AG04449 (cell line): ENCODE measurements around the gene SLIT3.

ENCODE experiments used
- CTCF ChIA-PET: fragments of 350-600 bp; formaldehyde crosslinking; extraction: SDS; loops from one replicate; lab custom pipeline; 2021; ENCODE audit warnings: antibody characterized with exemption; lab: Yijun Ruan, JAX
- POLR2A ChIA-PET: fragments of 400-600, 350-600 bp; formaldehyde crosslinking; extraction: SDS; loops from one replicate; lab custom pipeline; 2020; ENCODE audit warnings: antibody characterized with exemption, inconsistent platforms; lab: Yijun Ruan, JAX
- DNase-seq: peaks from one replicate; pipeline ENCODE4 v3.0.0-alpha.2; 2010; ENCODE audit warnings: low read depth, low spot score
- H3K4me3 ChIP-seq: 2 replicates; pipeline ENCODE4 v1.5.1; 2011; ENCODE audit warnings: low read depth, mild to moderate bottlenecking, control low read depth, low read length
- TF ChIP-seq, protein P1 (sequence below): IDR thresholded peaks from one replicate; pipeline ENCODE4 v1.5.1; 2011; ENCODE audit warnings: mild to moderate bottlenecking, moderate library complexity, low read length, control low read depth, inconsistent platforms; ENCODE audit not compliant: insufficient read depth; ENCODE audit errors: missing control alignments

Gene SLIT3

GRCh38 chr5:168897387-168898122 is 403.4 kb downstream of the SLIT3 start:
- TF ChIP-seq, protein P1, sequence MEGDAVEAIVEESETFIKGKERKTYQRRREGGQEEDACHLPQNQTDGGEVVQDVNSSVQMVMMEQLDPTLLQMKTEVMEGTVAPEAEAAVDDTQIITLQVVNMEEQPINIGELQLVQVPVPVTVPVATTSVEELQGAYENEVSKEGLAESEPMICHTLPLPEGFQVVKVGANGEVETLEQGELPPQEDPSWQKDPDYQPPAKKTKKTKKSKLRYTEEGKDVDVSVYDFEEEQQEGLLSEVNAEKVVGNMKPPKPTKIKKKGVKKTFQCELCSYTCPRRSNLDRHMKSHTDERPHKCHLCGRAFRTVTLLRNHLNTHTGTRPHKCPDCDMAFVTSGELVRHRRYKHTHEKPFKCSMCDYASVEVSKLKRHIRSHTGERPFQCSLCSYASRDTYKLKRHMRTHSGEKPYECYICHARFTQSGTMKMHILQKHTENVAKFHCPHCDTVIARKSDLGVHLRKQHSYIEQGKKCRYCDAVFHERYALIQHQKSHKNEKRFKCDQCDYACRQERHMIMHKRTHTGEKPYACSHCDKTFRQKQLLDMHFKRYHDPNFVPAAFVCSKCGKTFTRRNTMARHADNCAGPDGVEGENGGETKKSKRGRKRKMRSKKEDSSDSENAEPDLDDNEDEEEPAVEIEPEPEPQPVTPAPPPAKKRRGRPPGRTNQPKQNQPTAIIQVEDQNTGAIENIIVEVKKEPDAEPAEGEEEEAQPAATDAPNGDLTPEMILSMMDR = no peak
- ChIA-PET POLR2A (no interaction called here), CTCF (interaction anchor here (1.2 to 1.8 kb wide), 3 partner anchors 14 to 1082 kb away, joined by 3 to 6 read pairs (median 3); partner anchors contain the start of gene INSYN2B)
- no peak for DNase-seq
- H3K4me3 ChIP-seq = no peak overlapping the region

DNA sequence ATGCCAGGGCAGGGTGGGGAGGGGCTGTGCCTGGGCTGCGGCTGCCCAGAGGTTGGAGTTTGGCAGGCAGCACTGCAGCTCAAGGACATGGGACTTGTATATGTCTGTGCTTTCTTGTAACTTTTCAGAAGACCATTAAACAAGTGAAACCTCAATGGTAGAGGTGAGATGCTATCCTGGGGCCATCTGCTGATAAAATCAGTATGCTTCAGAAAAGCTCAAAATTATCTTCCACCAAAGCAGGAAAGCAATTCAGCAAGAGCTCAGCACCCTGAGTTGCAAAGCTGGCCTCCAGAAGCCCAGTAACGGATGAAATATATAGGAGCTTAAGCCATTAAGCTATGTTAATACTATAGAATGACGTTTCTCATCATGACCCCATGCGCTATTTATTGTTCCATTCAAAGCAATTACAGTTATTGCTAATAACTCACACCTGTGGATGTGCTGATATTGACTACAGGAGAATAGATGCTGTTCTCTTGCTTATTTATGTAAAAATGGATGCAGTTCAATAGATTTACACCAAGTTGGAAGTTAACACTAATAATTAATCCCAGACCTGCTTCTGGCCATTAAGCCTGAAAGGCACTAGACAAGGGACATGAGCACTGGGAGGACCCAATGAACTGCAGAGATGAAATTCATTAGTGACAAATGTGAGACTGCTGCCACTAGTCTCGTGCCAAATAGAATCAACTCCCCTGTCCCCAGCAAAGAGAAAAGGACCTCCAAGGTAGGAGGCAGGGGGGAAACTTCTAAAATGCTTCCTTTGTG is 405.5 kb downstream of the SLIT3 start:
- H3K4me3 ChIP-seq = no peak overlapping the region
- DNase-seq = no peak
- TF ChIP-seq, protein P1 = no peak
- ChIA-PET POLR2A (no interaction called here), CTCF (interaction anchor here (1.1 kb wide), 1 partner anchor 17 kb away, joined by 3 read pairs; no protein-coding TSS in a partner anchor)

DNA sequence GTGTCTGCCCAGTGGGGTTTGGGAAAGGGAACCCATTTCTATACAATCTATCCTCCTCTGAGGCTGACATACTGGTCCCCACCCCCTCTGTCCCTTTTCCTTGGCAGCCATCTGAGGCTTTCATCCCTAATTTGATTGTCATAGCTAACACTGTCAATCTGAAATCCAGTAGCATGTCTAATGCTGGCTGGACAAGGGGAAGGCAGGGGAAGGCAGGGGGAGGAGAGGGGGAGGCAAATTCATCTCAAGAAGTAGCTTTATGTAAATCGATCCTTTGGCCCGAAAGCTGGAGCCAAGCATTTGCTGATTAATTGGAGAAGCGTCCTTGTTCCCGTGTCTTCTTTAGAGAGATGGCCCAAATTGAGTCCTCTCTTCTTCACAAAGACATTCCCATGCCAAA is 407.7 kb downstream of the SLIT3 start:
- ChIA-PET CTCF (no interaction called here), POLR2A (no interaction called here)
- no peak overlapping the region for H3K4me3 ChIP-seq
- TF ChIP-seq, protein P1 = no peak
- DNase-seq = no peak

GRCh38 chr5:168892618-168893186 is 408.2 kb downstream of the SLIT3 start:
- ChIA-PET CTCF (no interaction called here), POLR2A (no interaction called here)
- TF ChIP-seq, protein P1 = no peak
- DNase-seq = no peak
- no peak overlapping the region for H3K4me3 ChIP-seq

DNA sequence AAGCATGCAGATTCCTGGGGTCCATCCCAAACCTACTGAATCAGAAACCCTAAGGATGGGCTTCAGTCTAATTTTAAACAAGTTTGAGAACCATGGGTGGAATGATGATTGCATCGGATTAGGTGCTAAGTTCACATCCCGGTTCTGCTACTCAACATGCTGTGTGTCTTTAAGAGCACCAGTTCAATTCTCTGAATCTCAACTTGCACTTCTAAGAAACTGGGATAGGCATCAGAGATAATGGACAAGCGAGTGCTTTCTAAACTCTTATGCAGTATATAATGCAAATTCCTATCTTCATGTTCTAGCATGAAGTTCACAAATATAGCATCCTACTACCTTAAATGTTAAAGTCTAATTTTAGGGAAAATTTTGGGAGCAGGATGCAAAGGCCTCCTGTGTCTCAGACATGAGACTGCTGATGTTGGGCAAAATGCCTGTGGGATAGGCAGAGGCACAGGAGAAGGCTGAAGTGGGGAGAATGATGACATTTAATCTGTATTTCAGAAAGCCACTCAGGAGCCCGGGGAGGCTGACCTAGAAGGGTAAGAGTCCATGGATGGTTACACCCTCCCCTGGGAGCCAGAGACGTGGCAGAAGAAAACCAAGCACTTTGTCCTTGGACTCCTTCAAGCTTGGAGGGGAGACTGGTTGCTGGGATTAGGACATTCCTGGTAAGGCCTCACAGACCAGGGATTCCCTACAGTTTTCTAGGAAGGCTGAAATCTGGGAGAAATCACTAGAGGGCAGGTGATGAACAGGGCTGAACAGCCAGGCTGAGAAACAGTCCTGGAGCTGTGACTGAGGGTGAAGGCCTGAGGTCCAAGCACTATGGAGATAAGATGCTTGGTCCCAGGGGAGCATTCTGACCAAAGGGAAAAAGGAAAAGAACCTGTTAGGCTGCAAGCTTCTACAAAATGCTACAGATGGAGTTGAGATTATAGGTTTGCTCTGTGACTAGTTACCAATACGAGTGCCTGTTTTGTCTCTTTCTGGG is 409.8 kb downstream of the SLIT3 start:
- CTCF ChIA-PET = no interaction called here
- no peak for DNase-seq
- POLR2A ChIA-PET = no interaction called here
- no peak overlapping the region for H3K4me3 ChIP-seq
- TF ChIP-seq, protein P1 = no peak
